NCI-H446 treated with DMSO at 0.1 percent for 48 hours (cell line): Measurements from ENCODE around the gene ANKS1A.

ENCODE experiments used
- DNase-seq: peaks from one replicate; lab custom pipeline; 2025; lab: John Stamatoyannopoulos, UW

Gene ANKS1A

GRCh38 chr6:35054106-35054742 lies 165.2 kb downstream of the ANKS1A start:
- no peak for DNase-seq

- DNase-seq: no peak
These were observed 165.7 kb downstream of the ANKS1A start for GRCh38 chr6:35054743-35055130.

GRCh38 chr6:35055891-35056290 lies 166.8 kb downstream of the ANKS1A start:
- no peak for DNase-seq

- DNase-seq: no peak
These were observed 167.9 kb downstream of the ANKS1A start for GRCh38 chr6:35056952-35057351.

- no peak for DNase-seq
These were observed 168.6 kb downstream of the ANKS1A start for GRCh38 chr6:35057449-35058357.

GRCh38 chr6:35058358-35058675 lies 169.3 kb downstream of the ANKS1A start:
- no peak for DNase-seq

- no peak for DNase-seq
These were observed 169.9 kb downstream of the ANKS1A start for GRCh38 chr6:35058865-35059522.

GRCh38 chr6:35059596-35060345 lies 170.7 kb downstream of the ANKS1A start:
- DNase-seq: no peak

- DNase-seq: no peak
These were observed 172.1 kb downstream of the ANKS1A start for GRCh38 chr6:35061102-35061615.

GRCh38 chr6:35061651-35062410 lies 172.8 kb downstream of the ANKS1A start:
- DNase-seq: no peak

GRCh38 chr6:35062676-35063574 lies 173.9 kb downstream of the ANKS1A start:
- no peak for DNase-seq

- no peak for DNase-seq
These were observed 174.7 kb downstream of the ANKS1A start for GRCh38 chr6:35063701-35064280.

GRCh38 chr6:35064290-35064689 lies 175.2 kb downstream of the ANKS1A start:
- no peak for DNase-seq

GRCh38 chr6:35064757-35065440 lies 175.8 kb downstream of the ANKS1A start:
- no peak for DNase-seq

- no peak for DNase-seq
These were observed 176.4 kb downstream of the ANKS1A start for GRCh38 chr6:35065441-35065800.

- DNase-seq: no peak
These were observed 176.8 kb downstream of the ANKS1A start for GRCh38 chr6:35065870-35066269.

GRCh38 chr6:35067234-35067633 lies 178.2 kb downstream of the ANKS1A start:
- no peak for DNase-seq

- DNase-seq: no peak
These were observed 179.2 kb downstream of the ANKS1A start for GRCh38 chr6:35068206-35068605.

- DNase-seq: no peak
These were observed 179.6 kb downstream of the ANKS1A start for GRCh38 chr6:35068644-35069043.
